Bronchial epithelial cell (primary cell): ENCODE measurements around the gene PUM2. TPM values are rescaled to one million over a fixed set of nuclear protein-coding genes. Genes with fewer than 3 reads are reported as not detected.
A peak's percentile ranks its signal among the peaks of the same experiment; 100 is the strongest.

Source experiments
- DNase-seq: peaks from one replicate; pipeline ENCODE4 v3.0.0-alpha.2; 2010; ENCODE audit warnings: low read depth
- FAIRE-seq: peaks from 2 replicates; lab custom pipeline; 2011; peaks lifted over from hg19 to GRCh38; lab: Jason Lieb, UNC
- H3K27me3 ChIP-seq: 2 replicates; pipeline ENCODE4 v1.5.1; 2011; ENCODE audit warnings: low read length; ENCODE audit not compliant: control insufficient read depth, insufficient read depth
- H3K36me3 ChIP-seq: 2 replicates; pipeline ENCODE4 v1.5.1; 2011; ENCODE audit warnings: low read length; ENCODE audit not compliant: control insufficient read depth, insufficient read depth
- H3K4me3 ChIP-seq: 2 replicates; pipeline ENCODE4 v1.5.1; 2011; ENCODE audit warnings: mild to moderate bottlenecking, low read depth, low read length, control low read depth
- CTCF ChIP-seq: IDR thresholded peaks from 2 replicates; pipeline ENCODE4 v1.5.1; 2011; ENCODE audit warnings: mild to moderate bottlenecking, moderate library complexity, low read length, control low read depth, inconsistent platforms; ENCODE audit not compliant: insufficient read depth, severe bottlenecking
- total RNA-seq: library from RNA; depleted of rRNA; stranded (reverse); fragments of >200 nt; gene quantifications from 2 replicates; pipeline ENCODE4 v1.2.1, GENCODE V29; 2014

PUM2 gene
- total RNA-seq, 1 donor from 2014 or later = 43.7 TPM

DNA sequence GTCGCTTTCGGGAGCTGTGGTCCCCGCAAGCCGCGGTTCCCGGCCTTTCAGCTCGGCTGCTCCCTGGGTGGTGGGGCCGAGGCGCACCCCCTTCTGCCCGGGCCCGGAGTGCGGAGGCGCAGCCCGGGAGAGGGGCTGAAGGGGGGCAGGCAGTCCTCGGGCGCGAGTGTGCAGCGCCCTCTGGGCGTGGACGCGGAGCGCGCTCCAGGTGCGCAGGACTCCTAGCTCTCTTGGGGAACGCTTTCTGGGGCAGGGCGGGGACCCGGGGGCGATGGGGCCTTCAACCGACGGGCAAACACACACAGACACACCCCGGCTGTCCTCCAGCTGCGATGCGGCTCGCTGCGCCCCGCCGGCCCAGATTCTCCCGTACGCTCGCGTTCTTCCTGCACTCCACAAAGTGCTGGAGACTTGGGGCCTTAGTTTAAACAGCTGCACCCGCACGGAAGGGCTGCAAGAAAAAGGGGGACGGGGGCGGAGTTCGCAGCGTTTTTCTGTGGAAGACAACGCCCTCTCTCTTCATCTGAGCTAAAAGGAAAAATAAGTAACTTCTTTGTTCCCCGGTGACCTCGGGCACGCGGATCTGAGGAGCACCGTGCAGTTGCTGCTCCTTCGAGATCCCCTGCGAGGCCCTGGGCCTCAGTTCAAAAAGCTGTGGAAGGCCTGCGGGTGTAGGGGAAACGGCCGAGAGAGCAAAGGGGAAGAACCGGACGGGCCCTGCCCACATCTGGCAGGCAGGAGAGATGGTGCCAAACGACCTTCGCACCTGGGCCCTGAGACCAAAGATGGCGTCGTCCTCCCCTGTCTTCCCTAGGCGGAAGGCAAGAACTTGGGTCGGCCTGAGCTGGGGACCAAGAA lies 125.1 kb downstream of the PUM2 start:
- DNase-seq (peak; percentile 71), FAIRE-seq (no peak)
- Histone ChIP-seq H3K4me3 (peak overlapping the region; percentile 81), H3K36me3 (peaks cover 12% of the 10 kb centered on the region), H3K27me3 (no peaks in the 10 kb centered on the region)
- TF ChIP-seq CTCF = peak; percentile 87

DNA sequence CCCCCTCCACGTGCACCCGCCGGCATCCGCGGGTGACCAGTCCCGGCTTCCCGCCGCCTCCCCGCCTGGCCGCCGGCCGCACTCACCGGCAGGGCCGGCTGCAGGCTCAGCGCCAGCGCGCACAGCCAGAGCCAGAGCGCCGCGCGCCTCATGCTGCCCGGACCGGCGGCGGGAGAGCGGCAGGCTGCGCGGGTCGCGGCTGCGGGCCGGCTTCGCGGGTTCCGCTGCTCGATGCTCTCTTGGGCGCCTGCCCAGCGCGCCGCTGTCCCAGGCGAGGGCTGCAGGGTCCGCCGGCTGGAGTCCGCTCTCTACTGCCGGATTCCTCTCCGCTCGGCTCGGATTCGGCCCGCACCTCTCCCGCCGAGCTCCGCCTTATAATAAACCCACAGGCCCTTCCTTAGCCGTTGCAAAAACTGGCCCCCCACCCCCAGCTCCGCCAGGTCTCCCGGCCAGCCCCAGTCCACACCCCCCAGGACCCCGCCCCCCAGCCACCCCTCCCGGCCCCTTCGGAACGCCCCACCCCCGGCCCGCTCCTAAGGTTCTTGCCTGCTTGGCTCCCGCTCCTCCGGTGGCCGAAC lies 125.8 kb downstream of the PUM2 start, which contains the start of gene SDC1:
Gene SDC1, minus strand, starts transcription at position 415 of the 578 bp plus-strand sequence. Its CDS starts 263 bp downstream, at position 152.
- no peak for FAIRE-seq
- Histone ChIP-seq H3K4me3 (peak within 1 kb of the TSS; percentile 81), H3K36me3 (peaks cover 16% of the 10 kb centered on the region), H3K27me3 (no peaks in the 10 kb centered on the region)
- peak; percentile 53 for DNase-seq
- no peak for TF ChIP-seq CTCF

DNA sequence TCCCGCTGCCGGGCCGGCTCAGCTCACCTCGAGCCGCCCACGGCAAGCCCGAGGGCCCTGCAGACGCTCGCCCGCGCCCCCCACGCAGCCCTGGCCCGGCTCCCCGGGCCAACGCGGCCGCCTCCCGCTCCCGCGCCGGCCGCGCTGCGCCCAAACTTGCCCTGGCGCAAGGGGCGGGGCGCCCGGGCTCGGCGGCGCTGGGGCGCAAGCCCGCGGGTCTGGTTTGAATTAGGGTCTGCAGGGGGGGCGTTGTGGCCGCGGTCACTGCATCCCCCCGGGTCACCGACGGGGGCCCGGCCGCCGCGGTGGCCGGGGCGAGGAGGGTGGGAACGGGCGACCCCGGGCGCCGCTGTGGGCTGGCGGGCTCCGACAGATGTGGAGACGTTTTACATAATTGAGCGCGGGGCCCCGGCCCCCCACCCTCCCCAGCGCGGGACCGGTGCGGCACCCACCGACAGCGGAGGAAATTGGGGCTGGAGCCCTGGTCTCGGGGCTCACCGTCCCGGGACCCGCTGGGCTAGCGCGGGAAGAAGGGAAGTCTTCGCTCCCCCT lies 126.4 kb downstream of the PUM2 start:
- H3K36me3 ChIP-seq = peaks cover 19% of the 10 kb centered on the region
- no peaks in the 10 kb centered on the region for H3K27me3 ChIP-seq

DNA sequence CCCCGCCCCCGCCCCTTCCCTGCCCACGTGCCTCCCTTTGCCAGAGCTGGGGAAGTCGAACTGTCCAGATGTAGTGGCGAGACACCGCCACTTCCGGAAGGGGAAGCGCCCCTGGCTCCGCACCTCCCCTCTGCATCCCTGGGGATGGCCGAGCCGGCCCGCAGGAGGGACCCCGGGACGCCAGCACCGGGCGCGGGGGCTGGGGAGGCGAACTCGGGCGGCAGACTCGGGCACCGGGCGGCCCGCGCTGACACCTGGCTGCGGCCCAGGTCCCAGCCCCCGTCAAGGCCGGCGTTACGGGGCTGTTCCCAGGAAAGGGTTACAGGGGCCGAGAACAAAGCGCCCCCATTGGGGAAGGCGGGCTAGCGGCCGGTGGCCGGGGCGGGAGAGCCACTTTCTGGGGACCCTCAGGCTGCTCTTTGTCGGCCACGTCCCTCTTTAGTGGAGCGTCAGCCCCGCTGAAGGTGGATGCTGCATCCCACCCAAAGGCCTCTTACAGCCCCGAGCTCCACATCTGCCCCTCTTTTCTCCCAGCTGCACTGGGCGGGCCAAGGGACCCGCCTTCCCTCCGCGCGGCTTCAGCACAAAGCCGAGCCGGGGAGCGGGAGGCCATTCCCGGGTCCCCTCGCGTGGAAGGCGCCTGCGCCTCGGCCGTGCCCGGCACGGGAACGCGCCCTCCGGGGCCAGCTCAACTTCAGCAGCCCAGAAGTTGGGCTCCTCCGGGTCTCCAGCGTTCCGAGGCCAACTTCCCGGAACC lies 127.1 kb downstream of the PUM2 start:
- no peak for TF ChIP-seq CTCF
- Histone ChIP-seq H3K27me3 (no peaks in the 10 kb centered on the region), H3K36me3 (peaks cover 23% of the 10 kb centered on the region), H3K4me3 (peak overlapping the region; percentile 81)
- DNase-seq = no peak
- FAIRE-seq = no peak

More for the DNA sequence above, 126.4 kb downstream of the PUM2 start:
- DNase-seq (no peak), FAIRE-seq (no peak)
- peak overlapping the region; percentile 81 for H3K4me3 ChIP-seq
- no peak for TF ChIP-seq CTCF

DNA sequence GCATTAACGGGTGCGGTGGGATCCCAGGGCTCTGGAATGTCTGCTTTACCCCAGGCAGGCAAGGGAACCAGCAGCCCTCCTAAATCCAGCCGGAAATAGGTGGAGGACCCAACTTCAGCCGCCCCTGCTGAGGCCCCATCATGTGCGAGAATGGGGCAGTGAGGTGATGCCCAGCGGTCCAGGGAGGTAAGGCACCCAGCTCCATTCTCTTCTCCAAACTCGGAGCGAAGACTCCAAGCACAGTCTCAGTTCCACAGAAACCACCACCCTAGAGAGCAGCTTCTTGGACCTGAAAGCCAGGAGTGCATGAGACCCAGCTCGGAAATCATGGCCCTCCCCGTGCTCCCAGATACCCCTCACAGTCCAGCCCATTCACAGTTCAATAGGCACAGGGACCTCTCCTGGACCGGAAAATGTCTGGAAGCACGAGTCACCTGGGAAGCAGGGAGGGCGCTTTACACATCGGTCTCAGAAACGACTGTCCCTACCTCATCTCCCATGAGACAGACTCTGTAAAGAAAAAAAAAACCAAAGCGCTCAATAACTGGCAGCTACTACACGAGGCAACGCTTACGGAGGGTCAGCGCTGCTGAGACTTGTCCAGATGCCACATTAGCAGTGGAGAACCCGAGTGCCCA lies 127.8 kb downstream of the PUM2 start:
- peak; percentile 18 for TF ChIP-seq CTCF
- FAIRE-seq = no peak
- Histone ChIP-seq H3K36me3 (peaks cover 26% of the 10 kb centered on the region), H3K27me3 (no peaks in the 10 kb centered on the region), H3K4me3 (peak overlapping the region; percentile 81)
- no peak for DNase-seq
